ENCODE results near the gene ZNF3. TPM values are rescaled to one million over a fixed set of nuclear protein-coding genes. Genes with fewer than 3 reads are reported as not detected.
A peak's percentile ranks its signal among the peaks of the same experiment; 100 is the strongest.

Gene ZNF3
- total and polyA plus RNA-seq, 4 donors, result 28.5 to 49.3 (median 34.6) TPM

GRCh38 chr7:100124301-100125230, 43.0 kb upstream of the ZNF3 start:
- Histone ChIP-seq H3K9me3 (ENCODE audit: control insufficient read depth, insufficient read depth, low read length) (no peaks in the 10 kb centered on the region), H3K36me3 (ENCODE audit: control insufficient read depth, insufficient read depth, low read length) (peaks cover 23% of the 10 kb centered on the region), H3K4me3 (ENCODE audit: low read depth, low read length) (no peak overlapping the region), H3K27ac (ENCODE audit: low read depth, low read length) (no peak overlapping the region), H3K27me3 (ENCODE audit: control insufficient read depth, insufficient read depth, low read length) (no peaks in the 10 kb centered on the region), H3K4me1 (ENCODE audit: control insufficient read depth, insufficient read depth, low read length) (peaks cover 36% of the 10 kb centered on the region)
- 67% methylated on average over 1 of the region's 4 CpGs for WGBS (ENCODE audit: insufficient coverage)
- no peak for DNase-seq (ENCODE audit: low read depth in 4 of 6, low spot score in 6 of 6)

- H3K9me3 ChIP-seq (ENCODE audit: control insufficient read depth, insufficient read depth, low read length), result no peaks in the 10 kb centered on the region
- no peak overlapping the region for H3K4me3 ChIP-seq (ENCODE audit: low read depth, low read length)
- no peaks in the 10 kb centered on the region for H3K27me3 ChIP-seq (ENCODE audit: control insufficient read depth, insufficient read depth, low read length)
- no peak for DNase-seq (ENCODE audit: low read depth in 4 of 6, low spot score in 6 of 6)
- peaks cover 23% of the 10 kb centered on the region for H3K36me3 ChIP-seq (ENCODE audit: control insufficient read depth, insufficient read depth, low read length)
- WGBS (ENCODE audit: insufficient coverage), result 100% methylated on average over 1 of the region's 1 CpG
- H3K27ac ChIP-seq (ENCODE audit: low read depth, low read length), result no peak overlapping the region
- peaks cover 34% of the 10 kb centered on the region for H3K4me1 ChIP-seq (ENCODE audit: control insufficient read depth, insufficient read depth, low read length)
Observed at GRCh38 chr7:100122568-100122967, 41.0 kb upstream of the ZNF3 start.

GRCh38 chr7:100122067-100122466, 40.5 kb upstream of the ZNF3 start:
- Histone ChIP-seq H3K36me3 (ENCODE audit: control insufficient read depth, insufficient read depth, low read length) (peaks cover 26% of the 10 kb centered on the region), H3K27ac (ENCODE audit: low read depth, low read length) (no peak overlapping the region), H3K4me3 (ENCODE audit: low read depth, low read length) (no peak overlapping the region), H3K9me3 (ENCODE audit: control insufficient read depth, insufficient read depth, low read length) (no peaks in the 10 kb centered on the region), H3K27me3 (ENCODE audit: control insufficient read depth, insufficient read depth, low read length) (no peaks in the 10 kb centered on the region), H3K4me1 (ENCODE audit: control insufficient read depth, insufficient read depth, low read length) (peaks cover 34% of the 10 kb centered on the region)
- WGBS (ENCODE audit: insufficient coverage), result no CpG with 5 or more reads among the region's 13 CpGs
- no peak for DNase-seq (ENCODE audit: low read depth in 4 of 6, low spot score in 6 of 6)

- Histone ChIP-seq H3K36me3 (ENCODE audit: control insufficient read depth, insufficient read depth, low read length) (peaks cover 31% of the 10 kb centered on the region), H3K27ac (ENCODE audit: low read depth, low read length) (peak overlapping the region; percentile 95), H3K27me3 (ENCODE audit: control insufficient read depth, insufficient read depth, low read length) (no peaks in the 10 kb centered on the region), H3K9me3 (ENCODE audit: control insufficient read depth, insufficient read depth, low read length) (no peaks in the 10 kb centered on the region), H3K4me3 (ENCODE audit: low read depth, low read length) (peak overlapping the region; percentile 96), H3K4me1 (ENCODE audit: control insufficient read depth, insufficient read depth, low read length) (peaks cover 22% of the 10 kb centered on the region)
- 50% methylated on average over 1 of the region's 1 CpG for WGBS (ENCODE audit: insufficient coverage)
- DNase-seq (ENCODE audit: low read depth in 4 of 6, low spot score in 6 of 6), result no peak
Observed at GRCh38 chr7:100120733-100121036, 39.2 kb upstream of the ZNF3 start.

DNA sequence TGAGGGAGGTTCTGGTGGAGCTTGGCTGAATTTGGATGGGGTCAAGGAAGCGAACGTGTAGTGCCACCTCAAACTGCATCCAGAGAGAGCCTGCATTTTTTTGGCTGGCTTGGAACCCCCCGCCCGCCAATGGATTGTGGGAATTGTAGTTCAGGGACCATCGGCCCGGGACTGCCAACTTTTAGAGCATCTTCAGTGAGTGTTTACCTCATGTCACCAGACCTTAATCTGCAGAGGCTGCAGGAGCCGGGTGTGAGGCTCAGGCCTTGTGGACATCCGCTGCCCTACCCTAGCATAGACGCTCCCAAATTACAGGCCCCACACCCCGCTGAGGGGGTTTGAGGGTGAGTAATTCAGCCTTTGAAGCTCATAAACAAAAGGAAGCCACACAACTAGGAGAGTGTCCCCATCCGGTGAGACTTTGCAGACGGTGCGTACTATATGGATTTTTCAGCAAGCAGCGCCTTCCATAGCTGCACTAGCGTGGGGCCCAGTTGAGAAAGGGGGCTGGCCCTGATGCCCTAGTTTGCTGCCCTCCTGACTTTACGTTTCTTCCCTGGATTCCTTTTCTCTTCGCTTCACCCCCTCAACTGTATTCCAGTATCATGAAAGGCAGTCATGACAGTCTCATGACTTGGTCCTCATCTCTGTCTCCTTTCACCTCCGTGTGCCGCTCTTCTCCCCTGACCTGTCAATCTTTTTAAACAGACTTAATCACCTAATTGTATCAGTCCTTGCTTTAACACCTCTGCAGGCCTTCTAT, 38.6 kb upstream of the ZNF3 start:
- no peaks in the 10 kb centered on the region for H3K9me3 ChIP-seq (ENCODE audit: control insufficient read depth, insufficient read depth, low read length)
- H3K27me3 ChIP-seq (ENCODE audit: control insufficient read depth, insufficient read depth, low read length), result no peaks in the 10 kb centered on the region
- peak overlapping the region; percentile 96 for H3K4me3 ChIP-seq (ENCODE audit: low read depth, low read length)
- peaks cover 17% of the 10 kb centered on the region for H3K4me1 ChIP-seq (ENCODE audit: control insufficient read depth, insufficient read depth, low read length)
- H3K36me3 ChIP-seq (ENCODE audit: control insufficient read depth, insufficient read depth, low read length), result peaks cover 32% of the 10 kb centered on the region
- DNase-seq (ENCODE audit: low read depth in 4 of 6, low spot score in 6 of 6), result peak in 4 of 6 donors; percentile 62 to 93 (median 77)
- peak overlapping the region; percentile 95 for H3K27ac ChIP-seq (ENCODE audit: low read depth, low read length)
- 9% methylated on average over 14 of the region's 19 CpGs for WGBS (ENCODE audit: insufficient coverage)

DNA sequence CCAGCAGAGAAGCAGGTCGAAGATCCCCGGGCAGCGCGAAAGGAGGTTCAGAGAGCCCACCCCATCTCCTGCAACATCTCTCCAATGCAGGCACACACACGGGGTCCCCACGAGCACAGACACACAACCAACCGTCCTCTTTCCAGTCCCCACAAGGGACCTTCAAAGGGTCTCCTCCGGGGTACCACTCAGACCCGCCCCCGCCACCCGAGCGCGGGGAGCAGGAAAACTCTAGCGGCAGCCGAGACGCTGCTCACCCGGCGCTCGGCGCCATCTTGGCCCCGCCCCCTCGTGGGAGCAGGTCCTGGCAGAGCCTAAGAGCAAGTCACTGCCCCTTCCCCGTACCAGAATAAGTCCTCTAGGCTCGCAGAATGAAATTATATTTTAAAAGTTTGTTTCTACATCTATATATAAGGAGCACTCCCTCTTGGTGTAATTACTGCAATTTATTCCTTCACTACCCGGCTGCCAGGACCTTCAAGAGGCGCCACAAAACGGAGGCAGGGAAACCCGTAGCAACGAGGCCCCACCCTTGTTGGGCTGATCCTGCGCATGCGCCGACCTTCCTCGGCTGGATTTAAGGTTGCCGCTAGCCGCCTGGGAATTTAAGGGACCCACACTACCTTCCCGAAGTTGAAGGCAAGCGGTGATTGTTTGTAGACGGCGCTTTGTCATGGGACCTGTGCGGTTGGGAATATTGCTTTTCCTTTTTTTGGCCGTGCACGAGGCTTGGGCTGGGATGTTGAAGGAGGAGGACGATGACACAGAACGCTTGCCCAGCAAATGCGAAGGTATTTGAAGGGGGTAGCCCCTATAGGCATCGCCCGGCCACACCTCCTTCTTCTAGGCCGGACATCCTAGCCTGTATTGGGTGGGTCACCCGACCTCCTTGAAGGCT, 37.8 kb upstream of the ZNF3 start, which contains the start of the genes CNPY4 and TAF6:
TSS of gene CNPY4 (plus strand) at position 563 of the 898 bp plus-strand sequence. CDS start at position 674, 111 bp downstream.
TSS of gene TAF6 (minus strand) at position 287 of the 898 bp plus-strand sequence. CDS start 5,149 bp downstream, outside the sequence.
- Histone ChIP-seq H3K4me1 (ENCODE audit: control insufficient read depth, insufficient read depth, low read length) (peaks cover 17% of the 10 kb centered on the region), H3K36me3 (ENCODE audit: control insufficient read depth, insufficient read depth, low read length) (peaks cover 34% of the 10 kb centered on the region), H3K27ac (ENCODE audit: low read depth, low read length) (peak within 1 kb of the TSS; percentile 95), H3K4me3 (ENCODE audit: low read depth, low read length) (peak within 1 kb of the TSS; percentile 96), H3K27me3 (ENCODE audit: control insufficient read depth, insufficient read depth, low read length) (no peaks in the 10 kb centered on the region), H3K9me3 (ENCODE audit: control insufficient read depth, insufficient read depth, low read length) (no peaks in the 10 kb centered on the region)
- peak; percentile 92 to 99 (median 94) for DNase-seq (ENCODE audit: low read depth in 4 of 6, low spot score in 6 of 6)
- under 1% methylated on average over 39 of the region's 49 CpGs for WGBS (ENCODE audit: insufficient coverage)

GRCh38 chr7:100118388-100119071, 37.0 kb upstream of the ZNF3 start:
- DNase-seq (ENCODE audit: low read depth in 4 of 6, low spot score in 6 of 6), result no peak
- Histone ChIP-seq H3K4me1 (ENCODE audit: control insufficient read depth, insufficient read depth, low read length) (peaks cover 17% of the 10 kb centered on the region), H3K4me3 (ENCODE audit: low read depth, low read length) (peak overlapping the region; percentile 96), H3K27ac (ENCODE audit: low read depth, low read length) (peak overlapping the region; percentile 95), H3K9me3 (ENCODE audit: control insufficient read depth, insufficient read depth, low read length) (no peaks in the 10 kb centered on the region), H3K36me3 (ENCODE audit: control insufficient read depth, insufficient read depth, low read length) (peaks cover 42% of the 10 kb centered on the region), H3K27me3 (ENCODE audit: control insufficient read depth, insufficient read depth, low read length) (no peaks in the 10 kb centered on the region)
- WGBS (ENCODE audit: insufficient coverage), result 25% methylated on average over 16 of the region's 18 CpGs

DNA sequence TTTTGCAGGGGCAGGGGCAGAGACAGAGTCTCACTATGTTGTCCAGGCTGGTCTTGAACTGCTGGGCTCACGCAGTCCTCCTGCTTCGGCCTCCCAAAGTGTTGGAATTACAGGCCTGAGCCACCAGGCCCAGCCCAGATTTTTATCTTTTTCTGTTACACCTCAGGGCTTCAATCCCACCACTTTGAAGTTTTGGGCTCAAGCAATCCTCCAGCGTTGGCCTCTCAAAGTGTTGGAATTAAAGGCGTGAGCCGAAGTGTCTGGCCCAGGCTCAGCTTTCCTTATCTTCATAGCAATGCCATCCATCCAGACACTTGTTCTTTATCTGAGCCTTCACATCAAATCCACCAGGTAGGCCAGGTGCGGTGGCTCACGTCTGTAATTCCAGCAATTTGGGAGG, 33.5 kb upstream of the ZNF3 start:
- no peaks in the 10 kb centered on the region for H3K9me3 ChIP-seq (ENCODE audit: control insufficient read depth, insufficient read depth, low read length)
- peaks cover 63% of the 10 kb centered on the region for H3K36me3 ChIP-seq (ENCODE audit: control insufficient read depth, insufficient read depth, low read length)
- no peak overlapping the region for H3K4me3 ChIP-seq (ENCODE audit: low read depth, low read length)
- WGBS (ENCODE audit: insufficient coverage), result 94% methylated on average over 7 of the region's 7 CpGs
- H3K27ac ChIP-seq (ENCODE audit: low read depth, low read length), result no peak overlapping the region
- DNase-seq (ENCODE audit: low read depth in 4 of 6, low spot score in 6 of 6), result no peak
- H3K27me3 ChIP-seq (ENCODE audit: control insufficient read depth, insufficient read depth, low read length), result no peaks in the 10 kb centered on the region
- H3K4me1 ChIP-seq (ENCODE audit: control insufficient read depth, insufficient read depth, low read length), result peaks cover 10% of the 10 kb centered on the region

All from spinal cord (tissue), 10 donors.